Upper lobe of right lung (tissue), 1 donor: Measurements from ENCODE around the gene ITGB6. TPM values are rescaled to one million over a fixed set of nuclear protein-coding genes. Genes with fewer than 3 reads are reported as not detected.

Source experiments
- ATAC-seq: fragments of 200-7000 bp; cut with Tn5 transposase; one replicate; pipeline ENCODE4 v1.9.1; 2020; ENCODE audit warnings: mild to moderate bottlenecking, moderate library complexity
- DNase-seq: peaks from one replicate; pipeline ENCODE4 v3.0.0-alpha.2; 2020
- H3K27ac ChIP-seq: fragments of 200-600 bp; one replicate; pipeline ENCODE4 v1.8.0; 2022
- H3K27me3 ChIP-seq: fragments of 200-600 bp; one replicate; pipeline ENCODE4 v1.8.0; 2022; ENCODE audit warnings: mild to moderate bottlenecking
- H3K36me3 ChIP-seq: fragments of 200-600 bp; one replicate; pipeline ENCODE4 v1.8.0; 2022
- H3K4me1 ChIP-seq: fragments of 200-600 bp; one replicate; pipeline ENCODE4 v1.8.0; 2022
- H3K4me3 ChIP-seq: fragments of 200-600 bp; one replicate; pipeline ENCODE4 v1.8.0; 2022; ENCODE audit warnings: mild to moderate bottlenecking
- H3K9me3 ChIP-seq: fragments of 200-600 bp; one replicate; pipeline ENCODE4 v1.8.0; 2022
- CTCF ChIP-seq: fragments of 200-600 bp; IDR thresholded peaks from one replicate; pipeline ENCODE4 v1.8.0; 2022; ENCODE audit warnings: antibody characterized with exemption
- intact Hi-C: fragments of 100-400 bp; cut with DNase I; formaldehyde crosslinking; loops from one replicate; pipeline ENCODE4 v1.11.0; 2022
- total RNA-seq: library from RNA; stranded (reverse); fragmentation: NEBNext Ultra II Directional; extraction: Animal tissue kit (Norgen Biotek cat#: 25700); gene quantifications from one replicate; pipeline ENCODE4 v1.2.1, GENCODE V29; 2021
- donor health status: DM: no; HTN: yes; CAD: no; lungs with severe emphysema.

The ITGB6 gene
- total RNA-seq, 1 donor from 2014 or later, result 109 TPM

- Histone ChIP-seq H3K27ac (no peak overlapping the region), H3K4me1 (peaks cover 7% of the 10 kb centered on the region), H3K4me3 (no peak overlapping the region), H3K27me3 (peaks cover 11% of the 10 kb centered on the region), H3K9me3 (no peaks in the 10 kb centered on the region), H3K36me3 (no peaks in the 10 kb centered on the region)
- no peak for ATAC-seq
- TF ChIP-seq CTCF, result no peak
- intact Hi-C loops, result no loop called here
- no peak for DNase-seq
These were observed 139.8 kb downstream of the ITGB6 start for GRCh38 chr2:160060297-160060696.

DNA sequence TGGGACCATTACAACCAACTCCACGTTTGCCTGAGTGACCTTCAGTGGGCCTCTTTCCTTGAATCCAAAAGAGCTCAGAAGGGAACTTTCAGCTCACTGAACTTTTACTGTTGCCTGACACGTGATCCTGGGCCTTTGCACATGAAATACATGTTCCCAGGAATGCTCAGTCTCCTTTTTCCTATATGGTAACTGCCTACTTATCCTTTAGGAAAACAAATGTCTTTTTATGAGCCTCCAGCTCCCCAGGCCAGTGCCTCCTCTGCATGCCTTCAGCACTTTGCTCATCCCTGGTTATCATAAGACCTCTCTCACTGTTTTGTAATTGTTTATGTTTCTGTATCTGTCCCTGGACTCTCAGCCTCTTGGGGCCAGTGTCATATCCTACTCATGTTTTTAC, 142.7 kb downstream of the ITGB6 start:
- no peak for ATAC-seq
- intact Hi-C loops, result no loop called here
- Histone ChIP-seq H3K27ac (no peak overlapping the region), H3K4me3 (no peak overlapping the region), H3K9me3 (no peaks in the 10 kb centered on the region), H3K36me3 (no peaks in the 10 kb centered on the region), H3K27me3 (peaks cover 11% of the 10 kb centered on the region), H3K4me1 (no peaks in the 10 kb centered on the region)
- no peak for TF ChIP-seq CTCF
- DNase-seq, result no peak

DNA sequence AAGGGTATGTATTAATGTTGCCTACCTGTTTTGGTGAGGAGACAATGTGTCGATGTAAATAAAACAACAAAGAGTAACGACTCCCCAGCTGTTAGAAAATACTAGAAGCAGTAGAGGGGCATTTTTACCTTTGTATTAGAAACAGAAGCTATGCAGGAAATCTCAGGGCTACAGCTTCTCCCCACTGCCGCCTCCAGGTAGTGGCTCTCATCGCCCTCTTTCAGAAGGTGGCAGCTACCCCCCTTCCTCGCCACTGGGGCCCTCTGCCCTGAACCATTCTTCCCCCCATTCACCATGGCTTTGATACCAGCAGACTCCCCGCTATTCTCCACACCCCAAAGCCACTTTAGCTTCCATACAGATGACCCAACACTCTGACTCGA, 144.4 kb downstream of the ITGB6 start:
- Histone ChIP-seq H3K27ac (no peak overlapping the region), H3K36me3 (no peaks in the 10 kb centered on the region), H3K27me3 (peaks cover under 1% of the 10 kb centered on the region), H3K4me3 (no peak overlapping the region), H3K9me3 (no peaks in the 10 kb centered on the region), H3K4me1 (no peaks in the 10 kb centered on the region)
- intact Hi-C loops, result no loop called here
- ATAC-seq (no peak), DNase-seq (no peak)
- TF ChIP-seq CTCF, result no peak

DNA sequence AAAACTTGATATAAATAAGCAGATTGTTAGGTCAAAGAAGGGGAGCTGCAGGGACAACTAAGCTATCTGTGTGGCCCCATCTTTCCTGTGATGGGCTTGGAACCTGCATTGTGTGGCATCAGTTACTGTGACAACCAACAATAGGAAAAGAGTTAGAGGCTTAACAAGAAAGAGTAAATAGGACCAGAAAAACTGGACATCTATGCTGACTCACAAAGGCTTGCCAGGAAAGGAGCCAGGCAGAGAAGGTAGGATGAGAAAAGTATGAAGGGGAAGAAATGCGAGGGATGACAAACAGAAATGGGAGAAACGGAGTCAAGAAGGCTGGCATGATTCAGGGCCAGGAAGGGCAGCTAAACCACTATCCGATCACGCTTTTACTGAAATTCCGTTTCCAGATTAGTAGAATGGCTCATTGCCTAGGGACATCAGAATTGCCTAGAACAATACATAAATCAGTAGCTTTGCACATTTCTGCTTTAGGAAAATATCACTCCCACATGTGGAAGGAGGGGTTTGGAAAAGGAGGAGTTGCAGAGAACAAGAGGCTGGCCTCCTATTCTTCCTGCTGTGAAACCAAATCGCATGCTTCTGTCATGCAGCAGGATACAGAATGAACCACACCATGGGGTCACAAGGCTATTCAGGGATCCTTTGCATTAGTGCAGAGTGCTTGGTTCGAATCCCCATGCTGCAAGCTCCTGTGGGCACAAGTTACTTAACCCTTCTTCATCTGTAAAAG, 144.9 kb downstream of the ITGB6 start:
- Histone ChIP-seq H3K4me1 (no peaks in the 10 kb centered on the region), H3K27ac (no peak overlapping the region), H3K4me3 (no peak overlapping the region), H3K27me3 (no peaks in the 10 kb centered on the region), H3K36me3 (no peaks in the 10 kb centered on the region), H3K9me3 (no peaks in the 10 kb centered on the region)
- no peak for DNase-seq
- no peak for ATAC-seq
- no peak for TF ChIP-seq CTCF
- intact Hi-C loops, result no loop called here

DNA sequence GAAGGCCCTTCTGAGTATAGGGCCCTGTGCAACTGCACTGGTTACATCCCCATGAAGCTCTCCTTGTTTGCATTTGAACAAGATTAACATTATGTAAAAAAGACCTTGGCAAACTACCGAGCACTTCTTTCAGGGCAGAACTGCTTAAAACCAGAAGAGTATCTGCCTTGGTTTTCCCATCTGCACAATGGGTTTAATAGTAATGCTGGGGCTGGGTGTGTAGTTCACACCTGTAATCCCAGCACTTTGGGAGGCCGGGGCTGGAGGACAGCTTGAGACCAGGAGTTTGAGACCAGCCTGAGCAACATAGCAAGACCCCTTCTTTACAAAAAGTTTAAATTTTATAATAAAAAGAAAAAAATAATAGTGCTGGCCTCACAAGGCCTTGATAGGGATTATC, 146.1 kb downstream of the ITGB6 start:
- ATAC-seq (no peak), DNase-seq (no peak)
- Histone ChIP-seq H3K27me3 (no peaks in the 10 kb centered on the region), H3K9me3 (no peaks in the 10 kb centered on the region), H3K4me3 (no peak overlapping the region), H3K36me3 (no peaks in the 10 kb centered on the region), H3K27ac (no peak overlapping the region), H3K4me1 (no peaks in the 10 kb centered on the region)
- no peak for TF ChIP-seq CTCF
- intact Hi-C loops, result no loop called here

- intact Hi-C loops, result no loop called here
- no peaks in the 10 kb centered on the region for H3K27me3 ChIP-seq
- no peak for TF ChIP-seq CTCF
- no peaks in the 10 kb centered on the region for H3K36me3 ChIP-seq
- no peak for DNase-seq
- H3K9me3 ChIP-seq, result no peaks in the 10 kb centered on the region
- H3K4me3 ChIP-seq, result no peak overlapping the region
- H3K27ac ChIP-seq, result no peak overlapping the region
- no peak for ATAC-seq
- no peaks in the 10 kb centered on the region for H3K4me1 ChIP-seq
These were observed 147.5 kb downstream of the ITGB6 start for GRCh38 chr2:160052531-160052930.
